Left colon (tissue), 2 donors: Measurements from ENCODE around the gene FNDC5. TPM values are rescaled to one million over a fixed set of nuclear protein-coding genes. Genes with fewer than 3 reads are reported as not detected.
"Not testable (repeated sequence)": the region's sequence is repeated elsewhere in the genome, so short reads cannot be mapped to it uniquely, and the experiment has no call there.

Experiments used
- ATAC-seq: fragments of 200-7000 bp; cut with Tn5 transposase; one replicate; pipeline ENCODE4 v1.9.1; 2020; ENCODE audit warnings: mild to moderate bottlenecking, moderate library complexity
- DNase-seq, 2 donors: peaks; one replicate each; pipeline ENCODE4 v3.0.0-alpha.2; 2020
- intact Hi-C, 2 donors: fragments of 100-400 bp; cut with DNase I in 1 of 2; cut with micrococcal nuclease in 1 of 2; formaldehyde crosslinking; loops; one replicate each; pipeline versions ENCODE4 v1.11.2 to v1.14.0; 2022; cut with DNase I, micrococcal nuclease
- long read RNA-seq: library from polyadenylated mRNA; unstranded; transcript quantifications from one replicate; pipeline ENCODE4 v2.0.0, GENCODE V29; 2021
- total RNA-seq, 2 donors: library from RNA; stranded (reverse); fragmentation: NEBNext Ultra II Directional; extraction: Animal tissue kit (Norgen Biotek cat#: 25700); gene quantifications; one replicate each; pipeline ENCODE4 v1.2.1, GENCODE V29; 2021
- donor health status: DM: no; HTN: no; CAD: no.
- donor health status: DM: yes; HTN: yes; CAD: no.

FNDC5 gene
- under 1 TPM; 0.22 to 0.85 TPM for total RNA-seq
- long read RNA-seq = 0 reads

- peak; percentile 43 for ATAC-seq
- intact Hi-C loops = no loop called here
Observed at GRCh38 chr1:32870615-32871363, at the start of gene FNDC5. TSS of gene FNDC5 (minus strand) at chr1:32870912.

DNA sequence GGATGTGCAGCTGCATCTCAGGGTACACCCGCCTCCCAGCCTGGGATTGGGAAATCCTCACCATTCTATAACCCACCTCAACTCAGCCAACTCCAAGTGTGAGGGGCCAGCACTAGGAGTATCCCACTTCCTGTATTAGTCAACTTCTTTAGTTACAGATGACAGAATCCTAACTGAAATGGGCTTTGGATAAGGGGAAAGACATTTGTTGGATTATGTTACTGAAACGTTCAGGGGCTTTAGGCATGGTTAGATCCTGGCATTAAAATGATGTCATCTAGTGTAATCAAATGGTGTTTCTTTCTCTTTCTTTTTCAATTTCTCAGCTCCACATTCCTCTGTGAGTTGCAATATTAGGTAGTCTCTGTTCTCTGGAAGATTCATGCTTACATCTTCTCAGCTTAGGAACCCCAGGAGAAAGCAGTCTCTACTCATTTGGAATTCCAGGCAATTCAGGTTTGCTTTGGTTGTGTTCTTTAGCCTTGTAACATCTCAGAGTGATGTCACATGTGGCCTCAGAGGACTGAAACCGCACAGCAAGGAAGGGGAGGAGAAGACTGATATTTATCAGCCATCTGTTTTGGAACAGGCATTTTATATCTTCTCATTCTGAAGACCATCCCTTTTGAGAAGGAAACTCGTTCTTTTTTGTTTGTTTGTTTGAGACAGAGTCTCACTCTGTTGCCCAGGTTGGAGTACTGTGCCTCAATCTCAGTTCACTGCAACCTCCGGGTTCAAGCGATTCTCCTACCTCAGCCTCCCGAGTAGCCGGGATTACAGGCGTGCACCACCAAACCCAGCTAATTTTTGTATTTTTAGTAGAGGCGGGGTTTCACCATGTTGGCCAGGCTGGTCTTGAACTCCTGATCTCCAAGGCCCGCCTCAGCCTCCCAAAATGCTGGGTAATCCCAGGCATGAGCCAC lies 49.4 kb upstream of the FNDC5 start:
- ATAC-seq (no peak), DNase-seq (no peak)
- intact Hi-C loops = no loop called here

More at GRCh38 chr1:32870615-32871363, at the start of gene FNDC5:
- DNase-seq = no peak

DNA sequence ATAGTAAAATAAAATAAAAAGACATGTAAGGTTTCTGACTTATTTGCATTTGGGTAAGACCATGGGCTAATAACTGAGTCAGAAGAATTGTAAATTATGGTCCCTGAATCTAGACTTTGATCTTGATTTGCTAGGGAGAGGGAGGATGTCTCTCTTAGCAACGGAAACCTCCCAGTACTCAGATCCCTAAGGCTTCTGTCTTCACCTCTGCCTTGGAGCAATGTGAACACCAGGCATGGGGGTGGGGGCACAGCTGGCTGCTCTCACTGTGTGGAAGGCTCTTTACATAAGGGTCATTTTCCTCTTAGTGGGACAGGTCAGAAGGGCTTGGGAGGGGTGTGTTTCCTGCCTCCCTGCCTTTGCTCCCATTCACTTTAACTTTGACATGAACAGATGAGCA lies 47.5 kb upstream of the FNDC5 start:
- ATAC-seq = peak; percentile 82
- intact Hi-C loops = no loop called here
- no peak for DNase-seq

GRCh38 chr1:32917521-32917920 lies 46.8 kb upstream of the FNDC5 start:
- DNase-seq (no peak), ATAC-seq (peak; percentile 12)
- intact Hi-C loops = no loop called here

DNA sequence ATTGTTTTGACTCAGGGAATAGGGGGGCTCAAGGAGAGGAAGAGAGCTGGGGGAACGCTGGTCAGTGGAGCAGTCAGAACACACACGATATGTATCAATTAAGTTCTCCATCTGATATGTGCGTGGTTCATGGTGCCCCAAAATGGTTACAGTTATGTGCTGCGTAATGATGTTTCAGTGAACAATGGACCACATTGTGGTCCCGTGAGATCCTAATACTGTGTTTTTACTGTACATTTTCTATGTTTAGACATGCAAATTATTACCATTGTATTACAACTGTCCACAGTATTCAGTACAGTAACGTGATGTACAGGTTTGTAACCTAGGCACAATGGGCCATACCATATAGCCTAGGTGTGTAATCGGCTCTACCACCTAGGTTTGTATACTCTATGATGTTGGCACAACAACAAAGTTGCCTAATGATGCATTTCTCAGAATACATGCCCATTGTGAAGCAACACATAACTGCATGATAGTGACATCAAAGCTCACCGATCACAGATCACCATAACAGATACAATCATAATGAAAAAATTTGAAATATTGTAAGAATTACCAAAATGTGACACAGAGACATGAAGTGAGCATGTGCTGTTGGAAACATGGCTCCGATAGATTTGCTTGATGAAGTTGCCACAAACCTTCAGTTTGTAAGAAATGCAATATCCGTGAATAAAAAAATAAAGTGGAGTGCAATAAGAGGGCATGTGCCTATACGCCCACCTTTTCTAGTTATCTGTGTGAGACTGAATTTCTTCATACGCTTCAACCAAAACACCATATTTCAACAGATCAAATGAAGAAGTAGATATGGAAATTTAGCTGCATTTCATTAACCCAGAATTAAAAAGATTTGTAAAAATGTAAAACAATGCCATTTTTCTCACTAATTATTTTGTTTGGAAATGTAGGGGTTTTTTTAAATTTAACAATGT lies 45.3 kb upstream of the FNDC5 start:
- ATAC-seq (no peak), DNase-seq (no peak)
- intact Hi-C loops = no loop called here

- DNase-seq (no peak), ATAC-seq (no peak)
- intact Hi-C loops = no loop called here
Observed at GRCh38 chr1:32910319-32910718, 39.6 kb upstream of the FNDC5 start.

- intact Hi-C loops = no loop called here
- DNase-seq (no peak), ATAC-seq (peak; percentile 35)
Observed at GRCh38 chr1:32907435-32907834, 36.7 kb upstream of the FNDC5 start.

GRCh38 chr1:32906654-32907053 lies 35.9 kb upstream of the FNDC5 start:
- intact Hi-C loops = no loop called here
- ATAC-seq (no peak), DNase-seq (no peak)

- intact Hi-C loops, DNase-seq, ATAC-seq: not testable (repeated sequence)
Observed at GRCh38 chr1:32905588-32905987, 34.9 kb upstream of the FNDC5 start.

GRCh38 chr1:32904797-32905196 lies 34.1 kb upstream of the FNDC5 start:
- intact Hi-C loops = no loop called here
- ATAC-seq (peak; percentile 60), DNase-seq (peak; percentile 69 to 76)

- DNase-seq = peak; percentile 77 to 93
- intact Hi-C loops = no loop called here
- peak; percentile 73 for ATAC-seq
Observed at GRCh38 chr1:32903991-32904785, 33.5 kb upstream of the FNDC5 start.

GRCh38 chr1:32902535-32902920 lies 31.8 kb upstream of the FNDC5 start:
- ATAC-seq (no peak), DNase-seq (no peak)
- intact Hi-C loops = no loop called here

DNA sequence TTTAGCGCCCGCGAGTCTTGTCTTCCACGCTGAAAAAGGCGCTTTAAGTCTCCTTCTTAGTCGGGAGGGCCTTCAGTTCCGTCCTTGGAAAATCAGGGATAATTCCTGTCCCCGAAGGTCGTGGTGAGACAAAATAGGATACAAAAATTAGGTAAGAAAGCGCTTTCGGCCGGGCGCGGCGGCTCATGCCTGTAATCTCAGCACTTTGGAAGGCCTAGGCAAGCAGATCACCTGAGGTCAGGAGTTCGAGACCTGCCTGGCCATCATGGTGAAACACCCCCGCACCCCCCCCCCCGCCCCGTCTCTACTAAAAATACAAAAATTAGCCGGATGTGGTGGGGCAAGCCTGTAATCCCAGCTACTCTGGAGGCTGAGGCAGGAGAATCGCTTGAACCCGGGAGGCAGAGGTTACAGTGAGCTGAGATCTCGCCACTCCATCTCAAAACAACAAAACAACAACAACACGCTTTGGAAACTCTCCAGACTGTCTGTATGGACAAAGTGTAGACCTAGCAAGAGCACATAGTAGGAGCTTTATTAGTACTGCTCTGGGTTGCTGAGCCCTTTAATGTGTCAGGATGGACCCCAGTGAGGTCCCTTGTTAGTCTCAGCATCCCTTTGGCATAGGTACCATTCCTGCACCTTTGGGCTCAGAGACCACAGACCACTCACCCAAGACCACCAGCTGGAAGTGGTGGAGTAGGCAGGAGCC lies 31.3 kb upstream of the FNDC5 start:
- DNase-seq (no peak), ATAC-seq (no peak)
- intact Hi-C loops = no loop called here

- intact Hi-C loops = no loop called here
- ATAC-seq (peak; percentile 67), DNase-seq (peak; percentile 76 to 82)
Observed at GRCh38 chr1:32900956-32901822, 30.5 kb upstream of the FNDC5 start, which contains the start of gene TMEM54. TSS of gene TMEM54 (minus strand) at chr1:32901389. CDS start at chr1:32901238, 151 bp downstream.

- intact Hi-C loops = no loop called here
- ATAC-seq = peak; percentile 4
- DNase-seq = no peak
Observed at GRCh38 chr1:32900371-32900955, 29.8 kb upstream of the FNDC5 start.
